GM18526 (cell line): Measurements from ENCODE around the gene MYB.

Experiments used
- POLR2A ChIP-seq: IDR thresholded peaks from 3 replicates; pipeline ENCODE4 v1.6.1; 2011; ENCODE audit not compliant: insufficient read length; ENCODE audit errors: extremely low read depth

MYB gene

DNA sequence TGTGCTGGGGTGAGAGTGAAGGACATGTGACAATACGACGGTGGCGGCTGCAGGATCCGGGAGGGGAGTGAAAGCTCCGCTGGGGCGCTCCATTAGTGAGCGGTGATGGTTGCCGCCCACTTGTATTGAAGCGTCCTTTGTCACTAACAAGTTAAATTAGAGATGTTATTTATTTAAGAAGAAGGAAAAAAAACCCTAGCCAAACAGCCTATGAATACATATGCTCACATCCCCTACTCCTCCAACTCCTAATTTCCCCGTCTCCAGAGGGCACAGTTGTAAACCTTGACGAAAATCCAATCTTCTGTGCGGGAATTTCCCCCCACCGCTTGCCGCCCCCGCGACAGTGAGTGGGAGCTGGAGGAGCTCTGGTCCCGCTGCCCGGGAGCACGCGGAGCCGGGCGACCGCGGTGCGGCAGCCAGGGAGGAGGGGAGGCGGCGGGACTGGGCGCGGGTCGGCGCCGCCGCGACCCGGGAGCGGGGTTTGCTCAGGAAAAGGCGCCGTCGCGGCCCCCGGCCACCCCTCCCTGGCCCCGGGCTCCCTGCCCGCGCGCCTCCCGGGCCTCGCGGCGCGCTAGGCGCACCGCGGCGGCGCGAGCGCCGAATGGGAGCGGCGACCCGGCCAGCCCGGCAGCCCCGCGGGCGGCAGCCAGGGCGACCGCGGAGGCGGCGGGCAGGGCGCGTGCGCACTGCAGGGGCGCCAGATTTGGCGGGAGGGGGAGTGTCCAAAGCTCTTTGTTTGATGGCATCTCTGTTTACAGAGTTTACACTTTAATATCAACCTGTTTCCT lies at the start of gene MYB:
Gene MYB (plus strand): TSS at position 767 of the 791 bp plus-strand sequence. CDS start 206 bp downstream, outside the sequence.
- peak; percentile 60 for TF ChIP-seq POLR2A

DNA sequence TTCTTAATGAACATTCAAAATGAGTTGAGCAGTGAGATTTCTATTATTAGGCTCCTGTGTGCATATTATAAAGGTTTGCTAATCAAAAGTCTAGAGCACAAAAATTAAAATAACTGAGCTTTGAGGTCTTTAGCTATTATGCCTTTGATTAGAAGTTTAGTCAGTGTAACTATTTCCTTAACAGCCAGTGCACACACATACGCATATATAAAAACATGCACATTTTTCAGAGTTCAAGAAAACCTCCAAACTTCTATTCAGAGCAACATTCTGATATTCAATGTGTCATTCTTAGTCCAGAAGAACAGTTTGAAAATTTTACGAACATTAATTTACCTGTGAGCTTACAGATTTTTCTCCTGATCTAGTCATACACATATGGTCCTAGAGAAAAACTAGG lies 48.3 kb upstream of the MYB start:
- TF ChIP-seq POLR2A: no peak

DNA sequence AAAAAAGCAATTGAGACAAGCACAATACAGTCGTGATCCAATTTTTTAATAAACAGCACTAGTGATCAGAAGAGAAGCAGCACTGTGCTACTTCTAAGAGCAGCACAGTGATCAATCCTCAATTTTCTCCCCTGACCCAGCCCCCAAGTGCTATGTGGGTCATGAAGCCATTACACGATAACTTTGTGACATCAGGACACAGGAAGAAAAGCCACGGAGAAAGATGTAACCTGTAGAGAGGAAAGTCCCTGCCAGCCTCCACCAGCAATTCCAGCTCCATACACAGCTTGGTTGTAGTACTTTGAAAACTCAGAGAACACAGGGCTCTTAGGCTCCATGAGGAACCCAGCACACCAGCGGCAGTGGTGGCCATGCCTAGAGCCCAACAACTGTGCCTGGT lies 45.3 kb upstream of the MYB start:
- TF ChIP-seq POLR2A: no peak

- TF ChIP-seq POLR2A: no peak
Observed at GRCh38 chr6:135137826-135138225, 43.3 kb upstream of the MYB start.

DNA sequence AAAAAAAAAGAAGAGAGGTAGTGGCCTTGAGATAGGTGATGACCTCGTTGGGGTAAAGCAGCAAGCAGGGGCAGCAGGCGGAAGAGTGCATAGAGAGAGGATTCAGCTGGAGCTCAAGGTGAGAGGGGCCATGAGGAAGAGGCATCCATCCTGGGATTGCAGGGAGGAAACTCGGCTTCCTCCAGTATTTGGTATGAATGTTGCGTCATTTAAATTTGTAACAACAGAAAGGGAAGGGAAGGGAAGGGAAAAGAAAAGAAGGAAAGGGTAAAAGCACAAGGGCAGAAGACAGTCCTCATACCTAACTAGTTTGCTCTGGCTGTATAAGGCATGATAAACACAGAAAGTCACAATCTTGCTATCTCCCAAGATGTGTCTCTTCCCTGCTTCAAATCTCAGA lies 39.9 kb upstream of the MYB start:
- no peak for TF ChIP-seq POLR2A

DNA sequence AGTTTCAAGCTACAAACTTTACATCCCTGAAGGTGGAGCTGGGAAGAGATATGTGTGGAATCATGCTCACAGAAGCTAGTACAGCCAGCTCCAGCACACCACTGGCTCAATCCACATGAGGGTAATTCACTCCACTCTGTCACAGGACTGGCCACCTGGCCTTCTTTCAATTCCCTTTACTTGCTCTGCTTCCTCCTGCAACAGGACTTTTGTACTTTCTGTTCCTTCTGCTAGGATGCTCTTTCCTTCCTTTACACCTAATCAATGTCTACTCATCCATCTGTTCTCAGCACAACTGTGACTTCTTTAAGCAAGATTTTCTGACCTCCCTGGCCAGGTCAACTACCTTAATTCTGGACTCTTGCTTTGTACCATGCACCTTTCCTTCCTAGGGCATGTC lies 39.4 kb upstream of the MYB start:
- no peak for TF ChIP-seq POLR2A

GRCh38 chr6:135144673-135145062 lies 36.4 kb upstream of the MYB start:
- no peak for TF ChIP-seq POLR2A

- TF ChIP-seq POLR2A: no peak
Observed at GRCh38 chr6:135145063-135145800, 35.9 kb upstream of the MYB start.

DNA sequence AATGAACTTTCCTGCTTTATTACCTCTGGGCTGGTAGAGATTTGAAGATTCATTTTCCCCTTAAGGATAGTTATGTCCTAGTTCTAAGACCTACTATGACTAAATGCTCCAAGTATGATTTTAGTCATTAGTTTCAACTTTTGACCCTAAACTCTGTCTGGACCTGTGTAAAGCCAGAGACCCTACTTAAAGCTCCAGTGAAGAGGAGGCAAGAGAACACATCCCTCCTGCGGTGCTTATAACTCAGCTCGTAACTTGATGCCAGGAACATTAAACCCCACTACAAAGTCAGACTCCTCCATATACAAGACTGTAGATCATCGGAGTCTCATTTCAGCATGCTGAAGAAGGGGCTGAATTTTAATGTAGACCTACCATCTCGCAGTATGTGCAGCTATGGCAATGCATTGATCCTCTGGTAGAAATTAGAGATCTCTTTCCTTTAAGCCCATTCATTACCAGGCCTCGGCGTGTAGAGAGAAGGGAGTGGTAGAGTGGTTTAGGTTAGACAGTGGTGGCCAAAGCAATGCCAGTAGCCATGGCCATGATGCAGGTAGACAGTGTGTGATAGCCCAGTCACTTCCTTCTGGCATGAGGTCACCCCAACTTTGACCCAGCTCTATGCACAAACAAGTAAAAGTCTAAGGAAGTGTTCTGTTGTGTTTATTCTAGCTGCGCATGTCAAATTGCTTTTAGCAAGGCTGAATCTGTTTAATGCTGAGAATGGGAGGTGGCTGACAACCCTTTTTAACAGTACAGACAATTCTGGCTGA lies 34.8 kb upstream of the MYB start:
- TF ChIP-seq POLR2A: no peak

DNA sequence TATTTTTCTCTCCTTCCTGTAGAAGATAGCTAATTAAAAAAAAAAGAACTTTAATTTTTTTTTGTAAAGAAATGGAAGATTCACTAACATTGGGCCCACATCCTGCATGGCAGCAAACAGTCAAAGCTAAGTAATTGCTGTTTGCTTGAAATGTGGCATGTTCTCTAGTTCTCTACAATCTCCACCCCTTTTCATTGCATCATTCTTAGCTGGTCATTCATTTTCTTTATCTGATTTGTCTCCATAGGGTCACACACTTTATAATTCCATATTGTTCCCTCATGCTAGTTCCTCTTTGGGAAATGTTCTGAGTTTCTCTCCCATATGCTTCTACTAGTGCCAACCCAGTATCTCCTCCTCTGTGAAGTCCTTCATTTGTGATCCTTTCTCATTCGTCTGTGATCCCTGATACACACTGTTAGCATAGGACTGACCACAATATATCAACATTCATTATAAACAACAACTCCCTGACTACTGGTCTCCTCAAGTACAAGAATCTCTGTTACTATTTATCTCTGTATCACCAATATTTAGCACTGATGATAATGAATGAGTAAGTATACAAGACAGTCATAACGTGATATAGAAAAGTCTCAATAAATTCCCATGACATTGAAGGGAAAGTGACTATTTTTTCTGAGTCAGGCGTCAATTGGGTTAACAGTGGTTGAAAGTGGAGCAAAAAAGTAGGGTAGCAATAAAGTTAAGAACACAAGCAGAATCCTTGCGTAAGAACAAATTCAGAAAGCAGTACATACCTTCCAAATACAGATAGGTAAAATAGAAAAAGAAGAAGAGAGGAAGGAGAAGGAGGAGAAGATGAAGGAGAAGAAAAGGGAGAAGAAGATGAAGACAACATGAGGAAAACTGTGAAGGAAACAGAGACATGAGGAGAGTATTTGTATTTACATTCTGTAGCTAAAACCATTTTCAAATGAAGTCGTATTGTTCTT lies 33.2 kb upstream of the MYB start:
- TF ChIP-seq POLR2A: no peak

DNA sequence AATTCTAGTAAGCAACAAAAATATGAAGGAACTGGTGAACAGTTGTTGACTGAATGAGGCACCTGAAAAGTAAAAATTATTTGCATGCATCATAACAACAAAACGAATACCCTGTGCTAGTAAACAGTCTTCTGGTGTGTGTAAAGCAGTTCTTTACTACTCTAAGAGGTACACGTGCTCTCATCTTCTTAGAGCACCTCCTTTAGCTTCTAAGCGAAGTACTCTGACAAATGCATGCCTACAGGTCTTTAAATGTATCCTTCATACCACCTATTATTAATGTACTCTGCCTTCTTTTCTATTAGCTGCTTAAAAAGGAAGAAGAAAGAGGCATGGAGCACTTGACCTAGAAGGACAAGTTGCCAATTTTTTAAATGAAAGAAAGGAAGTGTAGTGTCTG lies 32.2 kb upstream of the MYB start:
- TF ChIP-seq POLR2A: no peak

DNA sequence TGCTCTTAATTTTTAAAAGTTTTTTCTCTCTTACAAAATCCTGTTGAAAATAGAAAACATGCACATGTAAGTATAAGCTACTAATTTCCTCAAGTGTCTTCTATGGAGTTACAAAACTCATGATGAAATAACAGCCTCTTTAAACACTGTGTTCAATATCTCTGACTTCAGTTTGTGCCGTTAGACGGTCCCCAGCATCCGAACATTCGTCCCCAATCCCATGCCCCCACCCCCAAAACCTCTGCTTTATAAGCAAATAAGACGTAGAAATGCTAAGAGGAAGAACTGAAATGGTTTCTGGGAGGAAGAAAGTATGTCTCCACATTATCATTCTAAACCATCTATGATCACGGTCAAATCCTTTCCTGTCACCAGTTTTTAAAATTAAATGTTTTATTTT lies 31.7 kb upstream of the MYB start:
- no peak for TF ChIP-seq POLR2A

DNA sequence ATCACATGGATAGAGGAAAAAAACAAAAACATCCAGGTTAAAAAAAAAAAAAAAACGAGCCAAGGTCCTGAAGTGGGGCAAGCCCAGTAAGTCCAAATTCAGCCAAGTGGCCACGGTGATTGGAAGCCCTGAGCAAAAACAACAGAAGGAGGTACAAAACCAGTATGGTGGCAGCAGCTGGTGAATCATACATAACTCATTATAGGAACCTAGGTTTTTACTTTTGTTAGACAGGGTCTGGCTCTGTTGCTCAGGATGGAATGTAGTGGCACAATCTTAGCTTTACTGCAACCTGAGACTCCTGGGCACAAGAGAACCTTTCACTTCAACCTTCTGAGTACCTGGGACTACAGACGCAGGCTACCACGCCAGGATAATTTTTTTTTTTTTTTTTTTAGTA lies 22.7 kb upstream of the MYB start:
- no peak for TF ChIP-seq POLR2A

DNA sequence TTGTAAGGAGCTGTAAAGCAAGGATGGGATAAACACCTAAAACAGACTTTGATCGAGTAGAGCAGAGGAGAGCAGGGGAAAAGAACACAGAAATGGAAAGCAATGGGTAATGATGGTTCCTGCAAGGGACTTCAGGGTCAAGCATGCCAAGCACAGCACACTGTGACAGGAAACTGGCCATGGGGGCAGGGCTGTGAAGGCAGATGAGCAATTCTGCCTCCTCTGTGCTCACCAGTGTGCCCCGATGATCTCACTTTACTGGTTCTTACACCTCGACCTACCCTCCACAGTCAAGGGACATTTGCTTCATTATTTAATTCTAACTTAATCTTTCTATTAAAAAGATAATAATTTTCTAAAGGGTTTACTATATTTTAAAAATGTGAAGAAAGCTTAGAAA lies 21.6 kb upstream of the MYB start:
- TF ChIP-seq POLR2A: no peak
